Activated CD4-positive, alpha-beta T cell treated with anti-CD3 and anti-CD28 coated beads, Interleukin-10, Interleukin-2, amounts not matched to agents 100 ng/mL and 50 ng/mL, durations not matched to agents 16 hours and 8 hours (primary cell): Measurements from ENCODE around the gene SCAMP4.
A peak's percentile ranks its signal among the peaks of the same experiment; 100 is the strongest.

ENCODE experiments used
- DNase-seq: peaks from one replicate; pipeline ENCODE4 v3.0.0-alpha.2; 2020

Gene SCAMP4

GRCh38 chr19:1914826-1915341, 9.7 kb downstream of the SCAMP4 start:
- no peak for DNase-seq

GRCh38 chr19:1917146-1917545, 11.9 kb downstream of the SCAMP4 start:
- DNase-seq: no peak

- no peak for DNase-seq
These were observed 12.7 kb downstream of the SCAMP4 start for GRCh38 chr19:1917926-1918325.

GRCh38 chr19:1918975-1919374, 13.8 kb downstream of the SCAMP4 start:
- no peak for DNase-seq

GRCh38 chr19:1920644-1921043, 15.4 kb downstream of the SCAMP4 start:
- no peak for DNase-seq

GRCh38 chr19:1921326-1921725, 16.1 kb downstream of the SCAMP4 start:
- DNase-seq: no peak

GRCh38 chr19:1921825-1922224, 16.6 kb downstream of the SCAMP4 start:
- peak; percentile 66 for DNase-seq

- no peak for DNase-seq
These were observed 17.6 kb downstream of the SCAMP4 start for GRCh38 chr19:1922803-1923202.

- DNase-seq: peak; percentile 85
These were observed 18.1 kb downstream of the SCAMP4 start for GRCh38 chr19:1923319-1923718.

- no peak for DNase-seq
These were observed 19.2 kb downstream of the SCAMP4 start for GRCh38 chr19:1924320-1924961.

- no peak for DNase-seq
These were observed 20.3 kb downstream of the SCAMP4 start for GRCh38 chr19:1925544-1925943.

- DNase-seq: peak; percentile 86
These were observed 24.0 kb downstream of the SCAMP4 start for GRCh38 chr19:1929021-1929742.

- DNase-seq: no peak
These were observed 26.2 kb downstream of the SCAMP4 start for GRCh38 chr19:1931445-1931844.

- no peak for DNase-seq
These were observed 27.2 kb downstream of the SCAMP4 start for GRCh38 chr19:1932395-1932794.

- no peak for DNase-seq
These were observed 28.0 kb downstream of the SCAMP4 start for GRCh38 chr19:1933244-1933643.

GRCh38 chr19:1933942-1934341, 28.7 kb downstream of the SCAMP4 start:
- DNase-seq: no peak

GRCh38 chr19:1935484-1936208, 30.4 kb downstream of the SCAMP4 start:
- DNase-seq: peak; percentile 64

GRCh38 chr19:1936430-1936829, 31.2 kb downstream of the SCAMP4 start:
- DNase-seq: no peak

GRCh38 chr19:1936916-1937610, 31.9 kb downstream of the SCAMP4 start:
- no peak for DNase-seq

- DNase-seq: no peak
These were observed 32.9 kb downstream of the SCAMP4 start for GRCh38 chr19:1938071-1938470.

- DNase-seq: no peak
These were observed 36.2 kb downstream of the SCAMP4 start, which contains the start of gene CSNK1G2 for GRCh38 chr19:1941146-1942077. Gene CSNK1G2 (plus strand): TSS chr19:1941172. CDS start chr19:1969773, 28,601 bp downstream.
